Loucy (cell line): ENCODE measurements around the gene CHST11.

Source experiments
- H2AFZ ChIP-seq: fragments of 200-600 bp; sonication (generic); 2 replicates; pipeline ENCODE4 v1.6.0; 2016; ENCODE audit warnings: antibody characterized with exemption, mild to moderate bottlenecking, low read length, moderate library complexity
- H3F3A ChIP-seq: fragments of 200-600 bp; 2 replicates; pipeline ENCODE4 v1.6.0; 2016; ENCODE audit warnings: antibody characterized with exemption, low read depth, mild to moderate bottlenecking
- H3K27me3 ChIP-seq: fragments of 200-600 bp; sonication (generic); 2 replicates; pipeline ENCODE4 v1.6.1; 2014; ENCODE audit warnings: low read length, mild to moderate bottlenecking; ENCODE audit not compliant: insufficient read depth, poor library complexity, severe bottlenecking
- H3K36me3 ChIP-seq: fragments of 200-600 bp; sonication (generic); 2 replicates; pipeline ENCODE4 v1.6.1; 2016; ENCODE audit warnings: low read length; ENCODE audit not compliant: insufficient read depth
- H3K4me1 ChIP-seq: fragments of 200-600 bp; sonication (generic); 2 replicates; pipeline ENCODE4 v1.5.1; 2014; ENCODE audit warnings: low read length, mild to moderate bottlenecking; ENCODE audit not compliant: insufficient read depth, poor library complexity, severe bottlenecking
- H3K4me2 ChIP-seq: fragments of 200-600 bp; sonication (generic); 2 replicates; pipeline ENCODE4 v1.6.0; 2014; ENCODE audit warnings: antibody characterized with exemption, low read length, low read depth, mild to moderate bottlenecking; ENCODE audit not compliant: poor library complexity, severe bottlenecking
- H3K4me3 ChIP-seq: fragments of 200-600 bp; sonication (generic); 2 replicates; pipeline ENCODE4 v1.5.1; 2014; ENCODE audit warnings: low read length, mild to moderate bottlenecking, mixed read lengths; ENCODE audit not compliant: poor library complexity, severe bottlenecking
- H3K79me2 ChIP-seq: fragments of 200-600 bp; sonication (generic); 2 replicates; pipeline ENCODE4 v1.6.1; 2014; ENCODE audit warnings: low read length; ENCODE audit not compliant: insufficient read depth
- H3K9ac ChIP-seq: fragments of 200-600 bp; sonication (generic); 2 replicates; pipeline ENCODE4 v1.6.0; 2014; ENCODE audit warnings: mild to moderate bottlenecking, low read depth, low read length, moderate library complexity; ENCODE audit not compliant: poor library complexity, severe bottlenecking
- H3K9me2 ChIP-seq: fragments of 200-600 bp; sonication (generic); replicated peaks from 2 replicates; pipeline ENCODE4 v1.6.1; 2016; ENCODE audit warnings: low read depth, low read length, mixed read lengths
- H3K9me3 ChIP-seq: fragments of 200-600 bp; sonication (generic); 2 replicates; pipeline ENCODE4 v1.6.1; 2014; ENCODE audit warnings: mild to moderate bottlenecking, antibody characterized with exemption, low read length, low read depth; ENCODE audit not compliant: insufficient read depth
- H4K20me1 ChIP-seq: fragments of 200-600 bp; sonication (generic); 2 replicates; pipeline ENCODE4 v1.6.0; 2014; ENCODE audit warnings: antibody characterized with exemption, low read length, mild to moderate bottlenecking; ENCODE audit not compliant: insufficient read depth, poor library complexity, severe bottlenecking
- EZH2phosphoT487 ChIP-seq: fragments of 200-600 bp; IDR thresholded peaks from 2 replicates; pipeline ENCODE4 v1.6.1; 2018; ENCODE audit warnings: antibody characterized with exemption, mild to moderate bottlenecking, moderate library complexity, borderline replicate concordance
- TF ChIP-seq, protein P1 (sequence below): fragments of 200-600 bp; sonication (generic); conservative IDR thresholded peaks from 2 replicates; pipeline ENCODE4 v1.5.1; 2014; ENCODE audit warnings: mild to moderate bottlenecking, antibody characterized with exemption, low read length

Gene CHST11

DNA sequence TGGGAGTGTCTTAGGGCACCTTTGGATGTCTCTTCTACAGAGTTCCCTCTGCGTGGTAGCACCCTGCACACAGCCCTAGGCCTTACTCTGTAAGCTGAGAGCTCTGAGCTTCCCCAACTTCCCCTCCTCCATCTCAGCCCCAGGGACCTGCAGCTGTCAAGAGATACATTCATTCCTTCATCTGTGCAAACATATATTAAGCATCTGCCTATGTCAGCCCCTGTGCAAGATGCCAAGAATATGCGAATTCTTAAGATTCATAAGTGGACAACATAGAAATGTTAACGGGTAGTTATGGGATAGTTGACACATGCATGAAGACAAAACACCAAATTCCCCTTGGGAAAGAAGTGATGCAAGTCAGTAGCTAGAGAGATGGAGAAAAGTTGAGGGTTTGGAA, 310.5 kb downstream of the CHST11 start:
- H3K36me3 ChIP-seq = no peaks in the 10 kb centered on the region
- H4K20me1 ChIP-seq = no peaks in the 10 kb centered on the region
- no peaks in the 10 kb centered on the region for H3K27me3 ChIP-seq
- H3K9ac ChIP-seq = no peak overlapping the region
- H3K4me3 ChIP-seq = no peak overlapping the region
- no peaks in the 10 kb centered on the region for H3F3A ChIP-seq
- peaks cover 9% of the 10 kb centered on the region for H3K4me1 ChIP-seq
- no peak overlapping the region for H3K4me2 ChIP-seq
- H2AFZ ChIP-seq = no peak overlapping the region
- no peaks in the 10 kb centered on the region for H3K9me2 ChIP-seq
- TF ChIP-seq EZH2phosphoT487 = no peak
- TF ChIP-seq, protein P1, sequence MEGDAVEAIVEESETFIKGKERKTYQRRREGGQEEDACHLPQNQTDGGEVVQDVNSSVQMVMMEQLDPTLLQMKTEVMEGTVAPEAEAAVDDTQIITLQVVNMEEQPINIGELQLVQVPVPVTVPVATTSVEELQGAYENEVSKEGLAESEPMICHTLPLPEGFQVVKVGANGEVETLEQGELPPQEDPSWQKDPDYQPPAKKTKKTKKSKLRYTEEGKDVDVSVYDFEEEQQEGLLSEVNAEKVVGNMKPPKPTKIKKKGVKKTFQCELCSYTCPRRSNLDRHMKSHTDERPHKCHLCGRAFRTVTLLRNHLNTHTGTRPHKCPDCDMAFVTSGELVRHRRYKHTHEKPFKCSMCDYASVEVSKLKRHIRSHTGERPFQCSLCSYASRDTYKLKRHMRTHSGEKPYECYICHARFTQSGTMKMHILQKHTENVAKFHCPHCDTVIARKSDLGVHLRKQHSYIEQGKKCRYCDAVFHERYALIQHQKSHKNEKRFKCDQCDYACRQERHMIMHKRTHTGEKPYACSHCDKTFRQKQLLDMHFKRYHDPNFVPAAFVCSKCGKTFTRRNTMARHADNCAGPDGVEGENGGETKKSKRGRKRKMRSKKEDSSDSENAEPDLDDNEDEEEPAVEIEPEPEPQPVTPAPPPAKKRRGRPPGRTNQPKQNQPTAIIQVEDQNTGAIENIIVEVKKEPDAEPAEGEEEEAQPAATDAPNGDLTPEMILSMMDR = no peak
- no peaks in the 10 kb centered on the region for H3K9me3 ChIP-seq
- no peaks in the 10 kb centered on the region for H3K79me2 ChIP-seq

DNA sequence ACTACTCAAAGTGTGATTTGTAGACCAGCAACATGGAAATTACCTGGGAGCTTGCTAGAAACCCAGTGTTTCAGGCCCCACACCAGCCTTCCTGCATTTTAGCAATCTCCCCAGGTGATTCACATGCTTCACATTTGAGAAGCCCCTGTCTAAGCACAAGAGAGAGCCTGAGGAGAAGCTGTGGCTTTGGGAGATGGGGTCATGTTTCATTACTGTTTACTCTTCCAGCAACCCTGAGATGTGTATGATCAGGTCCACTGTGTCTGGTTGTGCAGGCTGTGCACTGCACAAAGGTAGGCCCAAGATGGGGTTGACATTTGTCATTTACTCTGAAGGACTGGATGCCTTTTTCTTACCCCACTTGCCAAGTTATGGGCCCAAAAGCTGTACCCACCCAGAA, 311.3 kb downstream of the CHST11 start:
- Histone ChIP-seq H3K27me3 (no peaks in the 10 kb centered on the region), H3K79me2 (no peaks in the 10 kb centered on the region), H3K9me2 (no peaks in the 10 kb centered on the region), H3K4me1 (peaks cover 9% of the 10 kb centered on the region), H3F3A (no peaks in the 10 kb centered on the region), H4K20me1 (no peaks in the 10 kb centered on the region), H3K9ac (no peak overlapping the region), H2AFZ (no peak overlapping the region), H3K36me3 (no peaks in the 10 kb centered on the region), H3K4me2 (no peak overlapping the region), H3K4me3 (no peak overlapping the region), H3K9me3 (peaks cover 3% of the 10 kb centered on the region; the same call in 1 of the 2 replicates)
- TF ChIP-seq, protein P1 = no peak
- TF ChIP-seq EZH2phosphoT487 = no peak

DNA sequence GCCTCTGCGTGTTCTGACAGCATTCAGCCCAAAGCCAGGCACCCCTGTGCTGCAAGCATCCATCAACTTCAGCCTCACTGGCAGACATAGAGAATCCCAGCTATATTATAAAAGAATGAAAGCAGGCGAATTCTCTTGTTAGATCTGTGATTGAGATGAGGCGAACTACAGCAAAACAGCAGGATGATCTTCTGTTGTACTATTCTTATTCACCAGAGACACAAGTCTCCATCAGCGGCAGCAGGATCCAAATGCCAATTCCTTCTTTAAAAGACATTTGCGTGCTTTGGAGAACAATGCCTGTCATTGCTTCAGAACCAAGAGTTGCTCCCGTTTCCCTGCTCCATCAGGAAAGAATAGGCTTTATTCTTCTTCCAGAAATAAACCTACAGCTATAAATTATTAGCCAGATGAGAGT, 312.4 kb downstream of the CHST11 start:
- H3K9ac ChIP-seq = no peak overlapping the region
- no peak for TF ChIP-seq EZH2phosphoT487
- TF ChIP-seq, protein P1 = no peak
- no peaks in the 10 kb centered on the region for H3K36me3 ChIP-seq
- H3K4me1 ChIP-seq = peaks cover 9% of the 10 kb centered on the region
- H2AFZ ChIP-seq = no peak overlapping the region
- H3K4me3 ChIP-seq = no peak overlapping the region
- H3F3A ChIP-seq = no peaks in the 10 kb centered on the region
- H3K79me2 ChIP-seq = no peaks in the 10 kb centered on the region
- no peak overlapping the region for H3K4me2 ChIP-seq
- no peaks in the 10 kb centered on the region for H3K9me2 ChIP-seq
- H4K20me1 ChIP-seq = no peaks in the 10 kb centered on the region
- no peaks in the 10 kb centered on the region for H3K27me3 ChIP-seq
- H3K9me3 ChIP-seq = peaks cover 5% of the 10 kb centered on the region; the same call in 1 of the 2 replicates
